Measurements from ENCODE around the gene SUCLA2.
"Not testable (repeated sequence)": the region's sequence is repeated elsewhere in the genome, so short reads cannot be mapped to it uniquely, and the experiment has no call there.

The SUCLA2 gene

DNA sequence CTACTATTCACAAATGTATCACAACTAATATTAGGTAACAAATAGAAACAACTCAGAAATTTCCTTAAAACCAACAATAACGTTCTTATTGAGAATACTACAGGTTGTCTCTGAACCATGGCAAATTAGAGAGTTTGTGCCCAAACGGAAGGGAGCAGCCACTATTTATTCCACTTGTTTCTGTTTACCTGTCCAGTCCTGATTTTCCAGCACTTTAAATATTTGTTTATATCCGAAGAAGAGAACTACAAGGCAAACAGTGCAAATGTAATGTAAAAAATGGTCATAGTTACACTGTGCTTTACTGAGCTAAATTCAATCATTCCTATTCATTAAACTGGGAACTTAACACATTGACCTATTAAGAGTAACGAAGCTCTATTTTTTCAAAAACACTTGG, 9.2 kb downstream of the SUCLA2 start:
- no peak for DNase-seq (ENCODE audit: low read depth in 3 of 3)

DNA sequence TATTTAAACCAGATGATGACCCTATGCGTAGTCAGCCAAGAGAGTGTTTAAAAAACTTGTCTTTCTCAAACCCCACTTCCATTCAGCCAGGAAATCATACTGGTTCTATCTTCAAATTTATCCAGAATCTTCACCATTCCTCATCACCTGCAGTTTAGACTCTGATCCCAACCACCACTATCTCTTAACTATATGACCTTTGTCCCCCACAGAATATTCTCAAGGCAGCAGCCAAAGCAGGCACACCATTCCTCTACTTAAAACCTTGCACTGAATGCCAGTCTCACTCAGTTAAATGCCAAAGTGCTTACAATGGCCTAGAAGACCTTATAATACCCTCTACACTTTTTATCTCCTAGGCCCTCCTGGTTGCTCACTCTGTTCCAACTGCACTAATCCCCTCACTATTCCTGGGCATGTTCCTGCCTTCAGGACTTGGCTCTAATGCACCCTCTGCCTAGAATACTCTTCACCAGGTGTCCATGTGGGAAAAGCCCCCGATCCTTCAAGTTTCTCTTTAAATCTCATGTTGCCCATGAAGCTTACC, 10.1 kb downstream of the SUCLA2 start:
- no peak for DNase-seq (ENCODE audit: low read depth in 3 of 3)

DNA sequence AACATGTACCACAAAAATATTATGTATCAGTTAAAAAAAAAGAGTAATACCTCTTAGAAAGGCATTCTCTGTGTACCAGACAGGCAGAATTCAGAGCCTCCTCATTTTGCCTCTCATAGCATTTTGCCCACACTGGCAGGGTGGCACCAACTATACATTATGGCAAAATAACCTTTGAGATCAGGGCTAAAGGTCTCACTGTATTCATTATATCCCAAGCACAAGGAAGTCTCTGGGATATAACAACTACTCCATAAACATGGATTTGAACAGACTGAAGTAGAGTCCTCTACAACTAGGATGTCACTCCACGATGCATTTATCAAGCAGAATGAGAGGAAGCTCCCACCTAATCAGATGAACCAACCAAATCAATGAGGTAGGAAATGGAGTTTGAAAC, 10.6 kb downstream of the SUCLA2 start:
- DNase-seq (ENCODE audit: low read depth in 3 of 3), result no peak

DNA sequence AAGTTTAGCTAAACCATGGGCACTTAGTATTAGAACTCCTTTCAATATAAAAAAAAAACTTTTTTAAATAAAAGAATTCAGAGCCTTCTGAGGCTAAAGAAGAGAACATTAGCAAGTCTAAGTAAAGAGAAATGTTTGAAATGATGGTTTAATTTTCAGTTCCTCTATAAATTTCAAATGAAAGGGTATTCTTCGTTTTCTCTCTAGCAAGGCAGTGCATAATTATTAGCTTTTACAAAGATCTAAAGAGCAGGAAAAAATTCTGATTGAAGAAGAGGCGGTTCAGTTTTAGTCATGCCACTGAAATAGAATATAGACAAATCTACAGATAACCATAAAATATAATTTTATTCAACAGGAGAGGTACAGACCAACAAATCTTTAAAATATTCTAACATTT, 18.0 kb downstream of the SUCLA2 start:
- no peak for DNase-seq (ENCODE audit: low read depth in 3 of 3)

DNA sequence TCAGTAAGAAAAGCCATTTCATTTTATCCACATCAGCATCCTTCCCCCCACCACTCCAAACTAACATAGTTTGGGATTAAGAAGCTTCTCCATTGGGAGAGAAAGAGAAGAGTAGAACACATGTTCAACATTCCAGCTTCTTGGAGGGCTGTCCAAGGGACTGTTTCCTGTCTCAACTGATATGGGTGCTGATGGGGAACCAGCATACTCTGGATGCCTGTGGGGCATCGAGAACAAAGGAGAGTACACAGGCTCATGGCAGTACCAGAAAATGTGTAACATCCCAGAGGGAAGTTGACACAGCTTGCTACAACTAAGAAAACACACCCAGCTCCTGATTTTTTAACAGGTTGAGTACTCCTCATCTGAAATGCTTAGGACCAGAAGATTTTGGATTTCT, 24.7 kb downstream of the SUCLA2 start:
- DNase-seq (ENCODE audit: low read depth in 3 of 3), result no peak

DNA sequence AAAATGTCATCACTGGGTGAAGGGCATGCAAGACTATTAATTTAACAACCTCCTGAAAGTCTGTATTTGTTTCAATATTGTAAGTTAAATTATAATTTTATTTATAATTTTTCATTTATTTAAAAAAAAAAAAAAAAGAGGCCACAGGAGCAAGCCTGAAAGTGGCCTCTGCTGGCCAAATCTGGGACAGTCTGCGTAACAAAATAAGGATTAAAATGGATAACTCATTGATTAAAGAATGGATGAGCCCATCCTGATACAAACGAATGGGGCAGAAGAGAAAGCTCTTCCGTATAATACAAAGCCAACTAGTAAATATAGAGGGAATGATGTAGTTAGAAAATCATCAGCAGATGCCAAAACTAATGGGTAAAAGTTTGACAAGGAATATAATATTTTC, 36.2 kb downstream of the SUCLA2 start:
- no peak for DNase-seq (ENCODE audit: low read depth in 3 of 3)

DNA sequence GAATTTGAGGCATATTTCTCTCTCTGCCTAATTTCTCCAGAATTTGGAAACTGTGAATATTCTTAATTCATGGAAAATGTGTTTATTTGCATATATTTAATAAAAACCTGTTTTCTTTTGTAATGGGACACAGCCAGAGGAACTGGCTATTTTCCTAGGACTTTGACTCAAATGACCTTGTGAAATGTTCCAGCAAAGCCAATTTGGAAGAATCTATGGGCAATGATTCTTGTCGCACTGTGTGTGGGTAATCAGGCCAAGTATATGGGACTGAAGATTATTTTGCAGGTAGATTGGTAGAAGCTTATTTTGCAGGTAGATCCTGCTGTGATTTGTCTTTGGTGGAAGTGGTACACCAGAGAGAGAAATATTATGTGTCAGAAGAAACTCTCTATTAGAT, 38.8 kb downstream of the SUCLA2 start:
- DNase-seq (ENCODE audit: low read depth in 3 of 3), result no peak

DNA sequence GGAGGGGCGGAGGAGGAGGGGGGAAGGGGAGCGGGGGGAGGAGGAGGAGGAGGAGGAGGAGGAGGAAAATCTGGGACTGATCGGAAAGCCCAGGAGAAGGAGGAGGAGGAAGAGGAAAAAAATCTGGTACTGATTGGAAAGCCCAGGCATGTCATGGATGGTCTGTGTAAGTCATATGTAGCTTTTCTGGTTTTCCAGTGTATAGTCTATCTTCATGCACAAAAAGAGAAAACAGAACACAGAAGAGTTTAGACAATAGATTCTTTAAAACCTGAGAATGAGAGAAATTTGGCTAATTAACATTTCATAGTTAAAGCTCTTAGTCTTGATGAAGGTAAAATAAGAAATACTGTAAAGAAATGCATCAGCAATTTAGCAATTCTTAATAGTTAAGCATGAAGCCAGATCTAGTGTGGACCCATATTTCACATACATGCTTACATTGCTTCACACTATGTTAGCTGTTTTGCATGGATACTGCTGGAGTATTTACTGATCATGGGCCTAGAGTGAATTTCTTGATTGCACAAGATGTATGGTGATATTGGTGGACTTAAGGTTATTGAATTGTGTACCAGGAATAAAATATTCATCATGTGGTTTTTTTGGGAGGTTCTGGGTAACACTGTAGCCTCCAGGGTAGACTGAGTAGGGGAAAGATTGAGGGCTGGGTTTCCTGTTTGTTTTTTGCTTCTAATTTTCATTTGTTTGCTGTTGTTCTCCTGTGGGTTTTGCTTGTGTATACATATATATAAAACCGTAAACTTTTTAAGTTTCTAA, 41.4 kb downstream of the SUCLA2 start:
- DNase-seq (ENCODE audit: low read depth in 3 of 3), result no peak

DNA sequence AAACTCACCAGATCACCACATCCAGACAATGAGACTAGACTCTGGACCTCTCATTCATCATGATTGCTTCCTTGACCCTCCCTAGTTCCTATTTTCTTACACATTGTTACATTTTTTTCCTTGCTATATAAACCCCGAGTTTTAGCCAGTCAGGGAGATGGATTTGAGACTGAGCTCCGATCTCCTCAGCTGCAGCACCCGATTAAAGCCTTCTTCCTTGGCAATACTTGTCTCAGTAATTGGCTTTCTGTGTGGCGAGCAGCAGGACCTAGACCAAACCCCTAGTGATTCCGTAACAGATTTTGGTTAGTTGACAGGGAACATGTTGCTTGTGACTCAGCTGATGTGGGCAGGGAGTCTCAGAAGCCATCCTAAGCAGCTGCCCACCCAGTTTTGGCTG, 44.0 kb downstream of the SUCLA2 start:
- DNase-seq (ENCODE audit: low read depth in 3 of 3), result no peak

DNA sequence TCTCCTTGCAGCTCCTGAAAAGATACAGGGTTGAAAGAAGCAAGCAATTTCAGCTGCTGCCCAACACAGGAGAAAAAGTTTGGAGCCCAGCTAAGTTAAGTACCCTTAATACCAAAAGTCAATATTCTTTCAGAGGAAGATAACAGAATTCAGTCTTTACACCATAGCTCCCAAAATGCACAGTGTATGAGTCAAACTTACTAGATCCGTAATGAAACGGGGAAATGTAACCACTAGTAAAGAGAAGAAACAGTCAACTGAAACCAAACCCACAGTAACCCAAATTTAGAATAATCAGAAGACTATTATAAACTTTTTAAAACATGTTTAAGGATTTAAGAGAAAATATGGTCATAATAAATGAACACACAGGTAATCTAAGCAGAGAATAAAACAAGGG, 45.2 kb downstream of the SUCLA2 start:
- no peak for DNase-seq (ENCODE audit: low read depth in 3 of 3)

DNA sequence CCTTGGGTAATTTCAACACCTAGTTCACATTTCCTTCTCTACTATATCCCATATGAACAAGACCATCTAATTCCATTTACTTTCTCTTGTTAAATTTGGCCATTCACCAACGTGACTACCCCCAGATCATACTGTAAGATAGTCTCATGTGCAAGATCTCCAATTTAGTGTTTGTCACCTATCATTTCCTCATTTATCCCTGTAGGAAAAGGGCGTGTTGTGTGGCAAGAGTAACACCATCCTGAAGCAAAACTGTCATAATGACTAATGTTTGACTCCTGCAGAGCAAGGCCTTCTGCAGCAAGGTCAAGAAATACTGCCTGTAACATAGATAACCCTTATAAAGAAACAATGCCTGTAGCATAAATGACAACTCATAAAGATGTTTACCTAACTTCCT, 51.3 kb downstream of the SUCLA2 start:
- no peak for DNase-seq (ENCODE audit: low read depth in 3 of 3)

DNA sequence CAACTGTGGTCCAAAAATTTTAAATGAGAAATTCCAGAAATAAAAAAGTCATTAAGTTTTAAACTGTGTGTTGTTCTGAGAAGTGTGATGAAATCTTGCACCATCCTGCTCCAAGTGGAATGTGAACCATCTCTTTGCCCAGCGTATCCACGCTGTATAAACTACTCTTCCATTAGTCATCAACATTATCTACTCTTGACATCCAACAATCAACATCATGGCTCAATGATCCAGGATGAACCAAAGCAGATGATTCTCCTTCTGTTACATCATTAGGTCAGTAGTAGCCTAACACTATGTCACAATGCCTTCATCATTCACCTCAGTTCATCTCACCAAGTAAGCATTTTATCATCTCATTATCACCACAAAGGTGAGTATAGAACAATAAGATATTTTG, 55.3 kb downstream of the SUCLA2 start:
- DNase-seq (ENCODE audit: low read depth in 3 of 3), result no peak

DNA sequence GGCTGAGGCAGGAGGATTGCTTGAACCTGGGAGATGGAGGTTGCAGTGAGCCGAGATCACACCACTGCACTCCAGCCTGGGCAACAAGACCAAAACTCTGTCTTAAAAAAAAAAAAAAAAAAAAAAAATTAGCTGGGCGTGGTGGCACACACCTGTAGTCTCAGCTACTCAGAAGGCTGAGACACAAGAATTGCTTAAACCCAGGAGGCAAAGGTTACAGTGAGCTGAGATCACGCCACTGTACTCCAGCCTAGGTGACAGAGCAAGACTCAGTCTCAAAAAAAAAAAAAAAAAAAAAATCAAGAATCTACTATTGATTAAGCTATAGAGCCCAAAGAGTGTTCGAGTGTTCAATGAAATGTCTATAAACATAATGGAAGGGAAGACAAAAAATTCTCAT, 55.9 kb downstream of the SUCLA2 start:
- DNase-seq (ENCODE audit: low read depth in 3 of 3), result not testable (repeated sequence)

DNA sequence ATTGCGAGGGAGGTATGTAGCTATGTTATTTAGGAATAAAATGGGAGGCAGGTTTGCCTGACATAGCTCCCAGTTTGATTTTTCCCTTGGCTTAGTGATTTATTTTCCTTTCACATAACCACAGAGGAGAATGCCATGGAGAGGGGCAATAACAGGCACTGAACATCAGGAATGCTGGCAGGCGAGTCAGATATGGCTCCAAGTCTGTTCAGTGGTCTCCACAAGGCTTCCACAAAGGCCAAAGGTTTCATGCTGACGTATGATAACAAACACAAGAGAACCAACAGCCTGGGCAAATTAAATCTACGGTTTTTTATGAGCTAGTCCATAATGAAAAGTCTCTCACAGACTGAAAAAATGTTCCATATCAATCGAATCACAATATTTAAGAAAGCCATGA, 66.7 kb downstream of the SUCLA2 start:
- no peak for DNase-seq (ENCODE audit: low read depth in 3 of 3)

DNA sequence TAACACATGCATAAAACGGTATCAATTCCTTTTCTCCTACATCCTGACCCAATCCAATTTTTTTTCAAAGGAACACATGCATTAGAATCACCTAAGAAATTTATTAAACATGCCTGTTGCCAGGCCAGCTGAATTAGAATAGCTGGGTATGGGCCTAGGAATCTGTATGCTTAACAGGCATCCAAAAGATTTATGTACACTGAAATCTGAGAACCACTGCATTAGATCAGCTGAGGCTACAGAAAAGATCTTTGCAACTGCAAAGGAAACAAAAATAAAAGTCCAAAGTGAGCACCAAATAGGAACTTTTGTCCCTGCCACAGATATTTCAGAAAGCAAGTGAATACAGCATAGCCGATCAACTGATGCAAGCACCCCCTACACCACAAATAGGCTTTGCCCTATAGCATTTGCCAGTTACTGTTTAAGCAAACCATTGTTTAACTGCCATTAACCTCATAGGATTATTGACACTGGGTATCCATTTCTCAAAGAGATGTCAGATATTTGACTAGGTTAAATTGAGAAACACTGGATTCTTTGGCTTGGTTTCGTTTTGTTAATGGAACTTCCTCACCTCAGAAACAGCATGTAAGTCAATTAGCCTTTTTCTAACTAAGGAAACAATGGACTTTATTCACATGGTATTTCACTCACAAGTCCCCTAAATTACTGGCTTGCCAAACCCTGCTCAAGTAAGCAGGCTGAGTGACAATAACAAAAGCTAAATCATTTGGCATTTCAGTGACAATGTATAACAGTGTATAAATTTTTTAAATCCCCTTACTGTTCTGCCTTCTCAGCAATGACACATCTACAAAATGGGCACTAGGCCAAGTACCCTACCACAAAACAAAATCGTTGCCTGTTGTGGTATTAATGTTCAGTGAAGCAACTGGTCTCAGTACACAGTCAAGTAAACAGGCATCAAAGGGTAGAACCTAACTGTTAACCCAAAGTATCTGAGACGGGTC, 67.8 kb downstream of the SUCLA2 start:
- no peak for DNase-seq (ENCODE audit: low read depth in 3 of 3)

DNA sequence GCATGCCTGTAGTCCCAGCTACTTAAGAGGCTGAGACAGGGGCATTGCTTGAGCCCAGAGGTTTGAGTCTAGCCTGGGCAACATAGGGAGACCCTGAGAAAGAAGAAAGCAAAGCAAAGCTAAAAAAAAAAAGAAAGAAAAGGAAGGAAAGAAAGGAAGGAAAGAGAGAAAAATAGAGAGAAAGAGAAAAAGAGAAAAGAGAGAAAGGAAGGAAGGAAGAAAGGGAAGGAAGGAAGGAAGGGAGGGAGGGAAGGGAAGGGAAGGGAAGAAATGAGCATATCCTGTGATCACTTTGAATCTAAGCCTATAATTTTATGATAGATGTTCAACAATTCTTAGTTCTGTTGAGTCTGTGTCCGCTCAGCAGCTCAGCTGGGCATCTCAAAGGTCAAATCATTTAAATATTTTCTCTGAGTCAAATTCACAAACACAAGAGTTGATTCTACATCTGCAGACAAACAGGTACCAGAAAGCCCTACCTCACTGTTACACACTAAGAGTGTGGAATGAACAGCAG, 70.4 kb downstream of the SUCLA2 start:
- DNase-seq (ENCODE audit: low read depth in 3 of 3), result no peak

DNA sequence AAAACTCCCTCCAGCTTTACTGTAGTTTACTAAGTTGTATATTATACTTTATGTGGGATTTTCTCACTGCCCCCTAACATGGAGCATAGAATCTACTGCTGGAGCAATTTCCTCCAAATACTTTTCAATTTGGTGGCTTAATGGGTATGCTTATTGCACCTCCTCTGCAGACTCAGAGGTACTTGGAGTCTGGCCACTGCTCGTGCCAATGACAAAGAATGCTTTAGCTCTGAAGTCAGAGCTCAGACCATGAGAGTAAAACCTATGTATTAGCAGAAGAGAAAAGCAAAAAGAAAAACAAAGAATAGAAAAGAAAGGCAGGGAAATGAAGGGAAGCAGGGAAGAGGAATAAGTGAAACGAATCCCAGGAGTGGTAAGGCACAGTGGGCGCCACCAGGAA, 71.9 kb downstream of the SUCLA2 start:
- DNase-seq (ENCODE audit: low read depth in 3 of 3), result no peak

DNA sequence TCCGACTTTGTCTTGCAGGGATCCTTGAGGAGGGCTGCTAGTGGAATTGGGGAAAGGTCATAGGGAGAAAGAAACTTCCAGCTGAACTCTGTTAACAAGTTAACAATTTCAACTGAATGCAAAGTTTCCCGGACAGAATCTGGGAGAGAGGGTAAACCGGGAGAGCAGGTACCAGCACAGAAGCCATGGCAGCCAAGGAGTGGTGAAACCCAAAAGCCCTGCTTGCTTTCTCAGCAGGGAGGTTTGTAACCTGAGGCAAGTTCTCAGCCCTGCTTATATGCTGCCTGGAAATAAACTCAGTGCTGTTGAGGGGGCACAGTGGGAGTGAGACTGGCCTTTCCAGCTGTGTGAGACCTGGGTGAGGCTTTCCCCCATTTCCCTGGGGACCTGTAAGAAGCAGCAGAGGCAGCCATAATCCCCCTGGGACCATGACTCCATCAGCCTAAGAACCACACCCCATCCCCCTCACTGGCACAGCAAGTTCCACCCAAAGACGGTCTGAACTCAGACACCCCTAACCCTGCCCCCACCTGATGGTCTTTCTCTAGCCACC, 84.0 kb downstream of the SUCLA2 start:
- DNase-seq (ENCODE audit: low read depth in 3 of 3), result no peak

DNA sequence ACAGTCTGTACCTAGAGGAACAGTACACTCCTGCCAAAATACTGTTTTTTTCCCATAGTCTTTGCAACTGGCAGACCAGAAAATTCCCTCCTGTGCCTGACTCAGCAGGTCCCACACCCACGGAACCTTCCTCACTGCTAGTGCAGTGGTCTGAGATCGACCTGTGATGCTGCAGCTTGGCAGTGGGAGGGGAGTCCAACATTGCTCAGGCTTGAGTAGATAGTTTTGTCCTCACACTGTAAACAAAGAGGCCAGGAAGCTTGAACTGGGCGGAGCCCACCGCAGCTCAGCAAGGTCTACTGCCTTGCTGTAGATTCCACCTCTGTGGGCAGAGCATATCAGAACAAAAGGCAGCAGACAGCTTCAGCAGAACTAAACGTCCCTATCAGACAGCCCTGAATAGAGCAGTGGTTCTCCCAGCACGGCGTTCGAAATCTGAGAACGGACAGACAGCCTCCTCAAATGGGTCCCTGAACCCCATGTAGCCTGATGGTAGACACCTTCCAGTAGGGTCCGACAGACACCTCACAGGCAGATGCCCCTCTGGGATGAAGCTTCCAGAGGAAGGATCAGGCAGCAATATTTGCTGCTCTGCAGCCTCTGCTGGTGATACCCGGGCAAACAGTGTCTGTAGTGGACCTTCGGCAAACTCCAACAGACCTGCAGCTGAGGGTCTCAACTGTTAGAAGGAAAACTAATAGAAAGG, 92.7 kb downstream of the SUCLA2 start:
- DNase-seq (ENCODE audit: low read depth in 3 of 3), result no peak

DNA sequence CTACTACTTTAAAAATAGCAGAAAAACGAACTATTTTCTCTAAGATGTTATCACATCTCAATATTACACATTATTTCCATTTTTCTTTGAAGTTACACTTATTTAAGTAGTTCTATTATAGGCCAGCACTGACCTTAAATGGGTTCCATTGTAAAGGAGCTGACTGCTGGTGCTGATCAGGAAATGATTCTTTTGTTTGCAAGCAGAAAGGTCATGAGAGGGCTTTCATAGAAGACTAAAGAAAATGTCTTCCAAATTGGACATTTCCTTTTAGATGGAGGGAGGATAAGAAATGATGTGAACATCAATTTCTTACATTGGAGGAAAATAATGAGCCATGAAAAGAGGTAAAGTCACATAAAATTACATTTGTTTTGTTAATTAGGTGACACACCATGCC, 96.2 kb downstream of the SUCLA2 start:
- no peak for DNase-seq (ENCODE audit: low read depth in 3 of 3)

DNA sequence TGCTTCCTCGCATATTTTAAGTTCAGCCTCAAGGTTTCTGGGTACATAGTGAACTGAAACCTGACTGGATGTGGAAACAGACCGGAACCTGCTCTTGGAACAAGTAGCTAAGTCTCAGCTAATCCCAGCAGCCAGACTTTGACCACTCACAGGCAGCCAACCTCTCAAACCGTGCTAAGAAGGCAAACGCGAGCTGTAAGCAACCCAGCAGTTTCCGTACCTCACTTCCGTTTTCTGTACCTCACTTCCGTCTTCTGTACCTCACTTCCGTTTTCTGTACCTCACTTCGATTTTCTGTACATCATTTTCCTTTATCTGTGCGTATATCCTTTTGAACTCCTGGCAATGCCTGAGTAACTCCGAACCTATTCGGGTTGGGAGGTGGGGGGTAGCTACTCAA, 96.8 kb downstream of the SUCLA2 start:
- no peak for DNase-seq (ENCODE audit: low read depth in 3 of 3)

DNA sequence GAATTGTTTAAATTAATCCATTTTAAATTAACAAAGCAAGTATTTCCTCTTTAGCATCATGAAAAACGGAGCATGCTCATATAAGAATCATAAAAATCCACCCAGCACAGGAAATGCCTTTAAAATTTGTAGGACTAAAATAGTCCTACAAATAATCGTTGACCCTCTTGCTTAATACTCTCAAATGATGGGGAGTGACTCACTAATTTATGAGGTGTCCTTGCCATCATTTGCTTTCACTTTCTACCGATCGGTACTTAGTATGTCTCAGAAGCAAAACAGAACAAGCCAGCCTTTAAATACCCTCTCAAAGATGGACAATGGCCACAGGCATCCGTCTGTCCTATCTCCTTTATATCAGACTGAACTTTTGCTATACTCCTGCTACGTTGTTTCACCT, 97.2 kb downstream of the SUCLA2 start:
- DNase-seq (ENCODE audit: low read depth in 3 of 3), result no peak

All from stimulated activated CD4-positive, alpha-beta T cell treated with anti-CD3 and anti-CD28 coated beads, TNF-alpha, amount 100 ng/mL, for 48 hours (primary cell).